Loucy (cell line): ENCODE data around the gene NSUN2.

Source experiments
- H2AFZ ChIP-seq: fragments of 200-600 bp; sonication (generic); 2 replicates; pipeline ENCODE4 v1.6.0; 2016; ENCODE audit warnings: antibody characterized with exemption, mild to moderate bottlenecking, low read length, moderate library complexity
- H3F3A ChIP-seq: fragments of 200-600 bp; 2 replicates; pipeline ENCODE4 v1.6.0; 2016; ENCODE audit warnings: antibody characterized with exemption, low read depth, mild to moderate bottlenecking
- H3K27me3 ChIP-seq: fragments of 200-600 bp; sonication (generic); 2 replicates; pipeline ENCODE4 v1.6.1; 2014; ENCODE audit warnings: low read length, mild to moderate bottlenecking; ENCODE audit not compliant: insufficient read depth, poor library complexity, severe bottlenecking
- H3K36me3 ChIP-seq: fragments of 200-600 bp; sonication (generic); 2 replicates; pipeline ENCODE4 v1.6.1; 2016; ENCODE audit warnings: low read length; ENCODE audit not compliant: insufficient read depth
- H3K4me1 ChIP-seq: fragments of 200-600 bp; sonication (generic); 2 replicates; pipeline ENCODE4 v1.5.1; 2014; ENCODE audit warnings: low read length, mild to moderate bottlenecking; ENCODE audit not compliant: insufficient read depth, poor library complexity, severe bottlenecking
- H3K4me2 ChIP-seq: fragments of 200-600 bp; sonication (generic); 2 replicates; pipeline ENCODE4 v1.6.0; 2014; ENCODE audit warnings: antibody characterized with exemption, low read length, low read depth, mild to moderate bottlenecking; ENCODE audit not compliant: poor library complexity, severe bottlenecking
- H3K4me3 ChIP-seq: fragments of 200-600 bp; sonication (generic); 2 replicates; pipeline ENCODE4 v1.5.1; 2014; ENCODE audit warnings: low read length, mild to moderate bottlenecking, mixed read lengths; ENCODE audit not compliant: poor library complexity, severe bottlenecking
- H3K79me2 ChIP-seq: fragments of 200-600 bp; sonication (generic); 2 replicates; pipeline ENCODE4 v1.6.1; 2014; ENCODE audit warnings: low read length; ENCODE audit not compliant: insufficient read depth
- H3K9ac ChIP-seq: fragments of 200-600 bp; sonication (generic); 2 replicates; pipeline ENCODE4 v1.6.0; 2014; ENCODE audit warnings: mild to moderate bottlenecking, low read depth, low read length, moderate library complexity; ENCODE audit not compliant: poor library complexity, severe bottlenecking
- H3K9me2 ChIP-seq: fragments of 200-600 bp; sonication (generic); replicated peaks from 2 replicates; pipeline ENCODE4 v1.6.1; 2016; ENCODE audit warnings: low read depth, low read length, mixed read lengths
- H3K9me3 ChIP-seq: fragments of 200-600 bp; sonication (generic); 2 replicates; pipeline ENCODE4 v1.6.1; 2014; ENCODE audit warnings: mild to moderate bottlenecking, antibody characterized with exemption, low read length, low read depth; ENCODE audit not compliant: insufficient read depth
- H4K20me1 ChIP-seq: fragments of 200-600 bp; sonication (generic); 2 replicates; pipeline ENCODE4 v1.6.0; 2014; ENCODE audit warnings: antibody characterized with exemption, low read length, mild to moderate bottlenecking; ENCODE audit not compliant: insufficient read depth, poor library complexity, severe bottlenecking
- CTCF ChIP-seq: fragments of 200-600 bp; sonication (generic); conservative IDR thresholded peaks from 2 replicates; pipeline ENCODE4 v1.5.1; 2014; ENCODE audit warnings: mild to moderate bottlenecking, antibody characterized with exemption, low read length
- EZH2phosphoT487 ChIP-seq: fragments of 200-600 bp; IDR thresholded peaks from 2 replicates; pipeline ENCODE4 v1.6.1; 2018; ENCODE audit warnings: antibody characterized with exemption, mild to moderate bottlenecking, moderate library complexity, borderline replicate concordance

NSUN2 gene

GRCh38 chr5:6611334-6612256, 21.2 kb downstream of the NSUN2 start:
- Histone ChIP-seq H3K9ac (no peak overlapping the region), H3K27me3 (no peaks in the 10 kb centered on the region), H3K4me2 (no peak overlapping the region), H3K36me3 (peaks cover 98% of the 10 kb centered on the region; the same call in 1 of the 2 replicates), H3F3A (no peaks in the 10 kb centered on the region), H4K20me1 (peaks cover 15% of the 10 kb centered on the region), H3K4me1 (no peaks in the 10 kb centered on the region), H3K4me3 (no peak overlapping the region), H3K9me2 (no peaks in the 10 kb centered on the region), H3K9me3 (no peaks in the 10 kb centered on the region), H2AFZ (no peak overlapping the region), H3K79me2 (peaks cover 36% of the 10 kb centered on the region; the same call in 1 of the 2 replicates)
- TF ChIP-seq EZH2phosphoT487 (no peak), CTCF (no peak)

- no peak overlapping the region for H3K4me2 ChIP-seq
- no peaks in the 10 kb centered on the region for H3K9me2 ChIP-seq
- no peak overlapping the region for H2AFZ ChIP-seq
- no peaks in the 10 kb centered on the region for H3K4me1 ChIP-seq
- no peaks in the 10 kb centered on the region for H3F3A ChIP-seq
- H4K20me1 ChIP-seq = peaks cover 12% of the 10 kb centered on the region
- peaks cover 12% of the 10 kb centered on the region; the same call in 1 of the 2 replicates for H3K79me2 ChIP-seq
- peaks cover 95% of the 10 kb centered on the region; the same call in 1 of the 2 replicates for H3K36me3 ChIP-seq
- H3K27me3 ChIP-seq = no peaks in the 10 kb centered on the region
- TF ChIP-seq EZH2phosphoT487 (no peak), CTCF (no peak)
- H3K9me3 ChIP-seq = no peaks in the 10 kb centered on the region
- no peak overlapping the region for H3K9ac ChIP-seq
- no peak overlapping the region for H3K4me3 ChIP-seq
These were observed 24.8 kb downstream of the NSUN2 start for GRCh38 chr5:6608016-6608415.

GRCh38 chr5:6607559-6607936, 25.3 kb downstream of the NSUN2 start:
- H4K20me1 ChIP-seq = peaks cover 7% of the 10 kb centered on the region
- H2AFZ ChIP-seq = no peak overlapping the region
- no peaks in the 10 kb centered on the region for H3K27me3 ChIP-seq

More at GRCh38 chr5:6607559-6607936, 25.3 kb downstream of the NSUN2 start:
- H3K79me2 ChIP-seq = peaks cover 7% of the 10 kb centered on the region; the same call in 1 of the 2 replicates
- no peaks in the 10 kb centered on the region for H3K9me2 ChIP-seq
- H3K9ac ChIP-seq = no peak overlapping the region
- H3K4me3 ChIP-seq = no peak overlapping the region
- H3F3A ChIP-seq = no peaks in the 10 kb centered on the region
- TF ChIP-seq CTCF (no peak), EZH2phosphoT487 (no peak)
- no peaks in the 10 kb centered on the region for H3K4me1 ChIP-seq
- H3K4me2 ChIP-seq = no peak overlapping the region
- H3K9me3 ChIP-seq = no peaks in the 10 kb centered on the region
- H3K36me3 ChIP-seq = peaks cover 95% of the 10 kb centered on the region; the same call in 1 of the 2 replicates
